GM18867 (cell line): Measurements from ENCODE around the gene TMCC1.

Source experiments
- ATAC-seq: cut with Tn5 transposase; IDR thresholded peaks from one replicate; pipeline ENCODE4 v1.9.1; 2021; ENCODE audit warnings: mild to moderate bottlenecking, moderate library complexity; ENCODE audit not compliant: unreplicated experiment

TMCC1 gene

GRCh38 chr3:129627350-129628168, 266.0 kb downstream of the TMCC1 start:
- ATAC-seq: peak; percentile 36

GRCh38 chr3:129626744-129627349, 266.7 kb downstream of the TMCC1 start:
- ATAC-seq: peak; percentile 94

GRCh38 chr3:129625072-129625874, 268.2 kb downstream of the TMCC1 start:
- no peak for ATAC-seq

GRCh38 chr3:129624347-129625071, 269.0 kb downstream of the TMCC1 start:
- ATAC-seq: no peak

GRCh38 chr3:129623447-129624118, 269.9 kb downstream of the TMCC1 start:
- ATAC-seq: no peak

GRCh38 chr3:129622933-129623332, 270.6 kb downstream of the TMCC1 start:
- ATAC-seq: no peak

- ATAC-seq: no peak
Observed at GRCh38 chr3:129622226-129622874, 271.2 kb downstream of the TMCC1 start.

- ATAC-seq: no peak
Observed at GRCh38 chr3:129621626-129622225, 271.8 kb downstream of the TMCC1 start.

- ATAC-seq: no peak
Observed at GRCh38 chr3:129620828-129621559, 272.5 kb downstream of the TMCC1 start.

GRCh38 chr3:129619726-129620162, 273.8 kb downstream of the TMCC1 start:
- ATAC-seq: no peak

GRCh38 chr3:129618901-129619671, 274.4 kb downstream of the TMCC1 start:
- ATAC-seq: no peak

GRCh38 chr3:129618186-129618820, 275.2 kb downstream of the TMCC1 start:
- ATAC-seq: no peak

GRCh38 chr3:129617381-129618185, 275.9 kb downstream of the TMCC1 start:
- no peak for ATAC-seq

- ATAC-seq: no peak
Observed at GRCh38 chr3:129616713-129617112, 276.8 kb downstream of the TMCC1 start.

GRCh38 chr3:129616291-129616690, 277.2 kb downstream of the TMCC1 start:
- ATAC-seq: no peak

- no peak for ATAC-seq
Observed at GRCh38 chr3:129615751-129616281, 277.7 kb downstream of the TMCC1 start.
